KMS-11 (cell line): Measurements from ENCODE around the gene DLG2.

Source experiments
- H2AFZ ChIP-seq: fragments of 200-600 bp; sonication (generic); 2 replicates; pipeline ENCODE4 v1.6.1; 2016; ENCODE audit warnings: antibody characterized with exemption, mixed run types, low read depth
- H3K27ac ChIP-seq: fragments of 200-600 bp; sonication (generic); 2 replicates; pipeline ENCODE4 v1.6.1; 2016; ENCODE audit warnings: mild to moderate bottlenecking, mixed run types
- H3K27me3 ChIP-seq: fragments of 200-600 bp; sonication (generic); 2 replicates; pipeline ENCODE4 v1.6.1; 2017; ENCODE audit warnings: mild to moderate bottlenecking, low read depth, mixed run types, moderate library complexity; ENCODE audit not compliant: insufficient read depth
- H3K36me3 ChIP-seq: fragments of 200-600 bp; sonication (generic); 2 replicates; pipeline ENCODE4 v1.6.1; 2017; ENCODE audit warnings: mild to moderate bottlenecking, mixed run types; ENCODE audit not compliant: insufficient read depth
- H3K4me1 ChIP-seq: fragments of 200-600 bp; sonication (generic); 2 replicates; pipeline ENCODE4 v1.6.1; 2016; ENCODE audit warnings: mild to moderate bottlenecking, low read depth, mixed run types; ENCODE audit not compliant: poor library complexity, severe bottlenecking
- H3K4me2 ChIP-seq: fragments of 200-600 bp; sonication (generic); 2 replicates; pipeline ENCODE4 v1.7.0; 2016; ENCODE audit warnings: mild to moderate bottlenecking, mixed run types
- H3K4me3 ChIP-seq: fragments of 200-600 bp; sonication (generic); IDR thresholded peaks from 2 replicates; pipeline ENCODE4 v1.6.1; 2017; ENCODE audit warnings: low read depth, low read length, mixed read lengths; ENCODE audit not compliant: insufficient read depth
- H3K79me2 ChIP-seq: fragments of 200-600 bp; sonication (generic); 2 replicates; pipeline ENCODE4 v1.6.1; 2016; ENCODE audit warnings: low read depth, mixed run types; ENCODE audit not compliant: insufficient read depth
- H3K9ac ChIP-seq: fragments of 200-600 bp; sonication (generic); 2 replicates; pipeline ENCODE4 v1.6.1; 2016; ENCODE audit warnings: mild to moderate bottlenecking, mixed run types
- H4K20me1 ChIP-seq: fragments of 200-600 bp; sonication (generic); 2 replicates; pipeline ENCODE4 v1.6.1; 2016; ENCODE audit warnings: mild to moderate bottlenecking, mixed run types; ENCODE audit not compliant: insufficient read depth
- CTCF ChIP-seq: fragments of 200-600 bp; sonication (generic); conservative IDR thresholded peaks from 2 replicates; pipeline ENCODE4 v1.6.1; 2017; ENCODE audit warnings: low read depth, mild to moderate bottlenecking, antibody characterized with exemption, low read length, moderate library complexity, mixed read lengths

The DLG2 gene

GRCh38 chr11:83695046-83695445 lies 1932.1 kb downstream of the DLG2 start:
- TF ChIP-seq CTCF = no peak
- Histone ChIP-seq H3K79me2 (no peaks in the 10 kb centered on the region), H3K4me2 (no peak overlapping the region), H3K27ac (no peak overlapping the region), H4K20me1 (no peaks in the 10 kb centered on the region), H3K36me3 (no peaks in the 10 kb centered on the region), H3K4me1 (no peaks in the 10 kb centered on the region), H3K9ac (no peak overlapping the region), H3K27me3 (no peaks in the 10 kb centered on the region), H3K4me3 (no peak overlapping the region), H2AFZ (no peak overlapping the region)

- Histone ChIP-seq H4K20me1 (no peaks in the 10 kb centered on the region), H2AFZ (no peak overlapping the region)
Observed at GRCh38 chr11:83694191-83694910, 1932.8 kb downstream of the DLG2 start.

GRCh38 chr11:83693306-83693992 lies 1933.7 kb downstream of the DLG2 start:
- TF ChIP-seq CTCF = no peak
- H3K4me3 ChIP-seq = no peak overlapping the region
- no peaks in the 10 kb centered on the region for H3K27me3 ChIP-seq
- H3K4me2 ChIP-seq = no peak overlapping the region
- no peaks in the 10 kb centered on the region for H3K79me2 ChIP-seq
- H2AFZ ChIP-seq = no peak overlapping the region
- H3K36me3 ChIP-seq = no peaks in the 10 kb centered on the region
- no peak overlapping the region for H3K27ac ChIP-seq
- H3K9ac ChIP-seq = no peak overlapping the region
- no peaks in the 10 kb centered on the region for H3K4me1 ChIP-seq
- H4K20me1 ChIP-seq = no peaks in the 10 kb centered on the region

More at GRCh38 chr11:83694191-83694910, 1932.8 kb downstream of the DLG2 start:
- no peaks in the 10 kb centered on the region for H3K36me3 ChIP-seq
- no peak overlapping the region for H3K9ac ChIP-seq
- H3K4me2 ChIP-seq = no peak overlapping the region
- no peaks in the 10 kb centered on the region for H3K79me2 ChIP-seq
- no peak overlapping the region for H3K4me3 ChIP-seq
- H3K27me3 ChIP-seq = no peaks in the 10 kb centered on the region
- no peak for TF ChIP-seq CTCF
- no peaks in the 10 kb centered on the region for H3K4me1 ChIP-seq
- no peak overlapping the region for H3K27ac ChIP-seq

GRCh38 chr11:83692675-83693074 lies 1934.5 kb downstream of the DLG2 start:
- no peaks in the 10 kb centered on the region for H3K27me3 ChIP-seq
- H3K4me1 ChIP-seq = no peaks in the 10 kb centered on the region
- TF ChIP-seq CTCF = no peak
- H3K79me2 ChIP-seq = no peaks in the 10 kb centered on the region
- no peaks in the 10 kb centered on the region for H3K36me3 ChIP-seq
- H2AFZ ChIP-seq = no peak overlapping the region
- no peak overlapping the region for H3K9ac ChIP-seq
- H3K27ac ChIP-seq = no peak overlapping the region
- H4K20me1 ChIP-seq = no peaks in the 10 kb centered on the region
- no peak overlapping the region for H3K4me2 ChIP-seq
- no peak overlapping the region for H3K4me3 ChIP-seq
